B cell (primary cell): ENCODE results near the gene DBP. TPM values are rescaled to one million over a fixed set of nuclear protein-coding genes. Genes with fewer than 3 reads are reported as not detected.
A peak's percentile ranks its signal among the peaks of the same experiment; 100 is the strongest.

Source experiments
- ATAC-seq: fragments of 200-7000 bp; cut with Tn5 transposase; one replicate; pipeline ENCODE4 v1.10.0; 2021; ENCODE audit warnings: low read depth, mild to moderate bottlenecking, moderate number of reproducible peaks, moderate library complexity
- CTCF ChIA-PET: fragments of 350-600 bp; sonication (Branson Sonifier 250); formaldehyde crosslinking; loops from one replicate; lab custom pipeline; 2021; ENCODE audit warnings: antibody characterized with exemption, inconsistent platforms; lab: Charles Lee
- POLR2A ChIA-PET: fragments of 350-600 bp; sonication (Branson Sonifier 250); formaldehyde crosslinking; loops from one replicate; lab custom pipeline; 2021; ENCODE audit warnings: antibody characterized with exemption; lab: Charles Lee
- DNase-seq: peaks from one replicate; pipeline ENCODE4 v3.0.0; 2013
- H2AFZ ChIP-seq: 2 replicates; pipeline ENCODE4 v1.6.1; 2012; ENCODE audit warnings: mild to moderate bottlenecking, low read depth, low read length; ENCODE audit not compliant: insufficient read depth, poor library complexity, severe bottlenecking
- H3K27ac ChIP-seq, 2 donors: 1 replicate in 1 of 2; 2 replicates in 1 of 2; pipeline ENCODE4 v1.5.1; 2012 to 2013; ENCODE audit warnings: low read length in 2 of 2, mild to moderate bottlenecking in 2 of 2, moderate library complexity in 1 of 2
- H3K27me3 ChIP-seq, 4 experiments: fragments of 200-600 bp in 1 of 4; sonication (generic) in 1 of 4; replicated peaks in 1 of 4; 1 replicate in 2 of 4; 2 replicates in 2 of 4; pipeline versions ENCODE4 v1.6.1 to v1.7.0; 2013 to 2016; ENCODE audit warnings: low read length in 3 of 4, mild to moderate bottlenecking in 2 of 4, mixed read lengths in 1 of 4, moderate library complexity in 1 of 4; ENCODE audit not compliant: insufficient read depth in 4 of 4, control insufficient read depth in 3 of 4; ENCODE audit errors: control extremely low read depth in 1 of 4
- H3K36me3 ChIP-seq, 2 experiments: replicated peaks in 1 of 2; 1 replicate in 1 of 2; 2 replicates in 1 of 2; pipeline versions ENCODE4 v1.6.1 to v1.7.1; 2013; ENCODE audit warnings: low read length in 1 of 2; ENCODE audit not compliant: insufficient read depth in 2 of 2, control insufficient read depth in 1 of 2; ENCODE audit errors: control extremely low read depth in 1 of 2, extremely low read depth in 1 of 2
- H3K4me1 ChIP-seq, 2 donors: fragments of 200-600 bp in 1 of 2; sonication (generic) in 1 of 2; 1 replicate in 1 of 2; 2 replicates in 1 of 2; pipeline versions ENCODE4 v1.5.1 to v1.6.1; 2013 to 2017; ENCODE audit warnings: low read length in 2 of 2; ENCODE audit not compliant: control insufficient read depth in 2 of 2, insufficient read depth in 2 of 2
- H3K4me2 ChIP-seq: replicated peaks from 2 replicates; pipeline ENCODE3; 2012; ENCODE audit warnings: mild to moderate bottlenecking, low read depth, low read length; ENCODE audit not compliant: poor library complexity, severe bottlenecking
- H3K4me3 ChIP-seq, 5 experiments: fragments of 200-600 bp in 1 of 5; sonication (generic) in 1 of 5; 1 replicate in 3 of 5; 2 replicates in 2 of 5; pipeline versions ENCODE4 v1.5.1 to v1.7.0; 2011 to 2016; ENCODE audit warnings: low read length in 4 of 5, mild to moderate bottlenecking in 4 of 5, low read depth in 2 of 5, control low read depth in 1 of 5, moderate library complexity in 1 of 5; ENCODE audit not compliant: insufficient read depth in 1 of 5; ENCODE audit errors: control extremely low read depth in 1 of 5, extremely low read depth in 1 of 5
- H3K79me2 ChIP-seq: fragments of 200-600 bp; sonication (generic); one replicate; pipeline ENCODE4 v1.6.0; 2016; ENCODE audit warnings: low read length; ENCODE audit not compliant: control insufficient read depth, insufficient read depth
- H3K9ac ChIP-seq: fragments of 200-600 bp; sonication (generic); 2 replicates; pipeline ENCODE4 v1.6.1; 2017; ENCODE audit warnings: mild to moderate bottlenecking, low read length, moderate library complexity
- H3K9me3 ChIP-seq, 3 donors: one replicate each; pipeline versions ENCODE4 v1.6.1 to v1.7.1; 2013; ENCODE audit warnings: low read length in 2 of 3; ENCODE audit not compliant: control insufficient read depth in 2 of 3, insufficient read depth in 1 of 3; ENCODE audit errors: control extremely low read depth in 1 of 3
- H4K20me1 ChIP-seq: 2 replicates; pipeline ENCODE4 v1.6.0; 2012; ENCODE audit warnings: mild to moderate bottlenecking, low read length; ENCODE audit not compliant: insufficient read depth, control insufficient read depth, poor library complexity, severe bottlenecking
- H3K27ac Mint-ChIP-seq: one replicate; pipeline ENCODE4 v1.8.0; 2021; ENCODE audit warnings: mixed read lengths
- H3K27me3 Mint-ChIP-seq: one replicate; pipeline ENCODE4 v1.8.0; 2021; ENCODE audit warnings: mixed read lengths
- H3K4me1 Mint-ChIP-seq: one replicate; pipeline ENCODE4 v1.8.0; 2021; ENCODE audit warnings: mixed read lengths
- H3K4me3 Mint-ChIP-seq: one replicate; pipeline ENCODE4 v1.8.0; 2021; ENCODE audit warnings: mixed read lengths
- H3K9me3 Mint-ChIP-seq: one replicate; pipeline ENCODE4 v1.8.0; 2022; ENCODE audit warnings: mixed read lengths; ENCODE audit not compliant: insufficient read depth
- CTCF ChIP-seq: fragments of 200-600 bp; IDR thresholded peaks from one replicate; pipeline ENCODE4 v1.8.0; 2022; ENCODE audit warnings: antibody characterized with exemption, mild to moderate bottlenecking
- EZH2 ChIP-seq: IDR thresholded peaks from 2 replicates; pipeline ENCODE4 v1.6.1; 2012; ENCODE audit warnings: borderline replicate concordance, low read depth, mild to moderate bottlenecking, moderate library complexity, low read length; ENCODE audit not compliant: insufficient read depth, poor library complexity, severe bottlenecking
- WGBS: methylation state at CpG from one replicate; pipeline ENCODE4 v1.1.5; 2013; ENCODE audit warnings: missing lambda C conversion rate; ENCODE audit not compliant: insufficient coverage; 5-methylcytosine and 5-hydroxymethylcytosine counted together
- intact Hi-C: fragments of 100-400 bp; cut with micrococcal nuclease; formaldehyde crosslinking; loops from one replicate; pipeline ENCODE4 v1.10.0; 2022
- polyA plus RNA-seq: library from polyadenylated mRNA; depleted of rRNA; stranded (reverse); fragments of >200 nt; gene quantifications from 2 replicates; pipeline ENCODE4 v1.2.3, GENCODE V29; 2012
- total RNA-seq, 2 donors: library from RNA; stranded (reverse); fragments of 120-200 nt in 1 of 2; gene quantifications; 1 replicate in 1 of 2; 2 replicates in 1 of 2; pipeline versions ENCODE4 v1.2.3 to v1.2.4, GENCODE V29; 2013 to 2022

DBP gene
- total and polyA plus RNA-seq, 2 donors (not counting 1 experiment from before 2014, with no cell fraction given) = 23.5 to 33.0 TPM

GRCh38 chr19:48683349-48683748 is 46.2 kb upstream of the DBP start:
- DNase-seq (peak; percentile 48), ATAC-seq (peak; percentile 49)
- intact Hi-C loops = no loop called here
- TF ChIP-seq EZH2 (no peak), CTCF (no peak)
- H3K4me1 ChIP-seq = no peaks in the 10 kb centered on the region
- H3K4me3 Mint-ChIP-seq = peak overlapping the region; percentile 56
- H3K9ac ChIP-seq = no peak overlapping the region
- H3K4me2 ChIP-seq = peak overlapping the region; percentile 38
- no peaks in the 10 kb centered on the region for H3K9me3 ChIP-seq
- no peaks in the 10 kb centered on the region for H3K27me3 ChIP-seq
- H4K20me1 ChIP-seq = no peaks in the 10 kb centered on the region
- ChIA-PET CTCF (interaction anchor here (0.8 kb wide), 1 partner anchor 22 kb away, joined by 4 read pairs; no protein-coding TSS in a partner anchor), POLR2A (no interaction called here)
- H3K36me3 ChIP-seq = no peaks in the 10 kb centered on the region
- no peaks in the 10 kb centered on the region for H3K27me3 Mint-ChIP-seq
- 54% methylated on average over 10 of the region's 11 CpGs for WGBS
- no peaks in the 10 kb centered on the region for H3K79me2 ChIP-seq
- peak overlapping the region; percentile 1 for H2AFZ ChIP-seq
- no peaks in the 10 kb centered on the region for H3K9me3 Mint-ChIP-seq
- H3K27ac Mint-ChIP-seq = no peak overlapping the region
- no peak overlapping the region for H3K27ac ChIP-seq
- H3K4me3 ChIP-seq = peak overlapping the region in 1 of 5 experiments; percentile 14
- peaks cover 2% of the 10 kb centered on the region for H3K4me1 Mint-ChIP-seq

GRCh38 chr19:48681127-48681470 is 43.9 kb upstream of the DBP start:
- ATAC-seq = no peak
- no peaks in the 10 kb centered on the region for H3K9me3 Mint-ChIP-seq
- Histone ChIP-seq H3K27me3 (no peaks in the 10 kb centered on the region), H3K36me3 (no peaks in the 10 kb centered on the region), H3K9ac (no peak overlapping the region), H4K20me1 (no peaks in the 10 kb centered on the region), H3K4me2 (no peak overlapping the region), H3K9me3 (no peaks in the 10 kb centered on the region), H3K27ac (no peak overlapping the region), H3K79me2 (no peaks in the 10 kb centered on the region), H2AFZ (no peak overlapping the region), H3K4me1 (no peaks in the 10 kb centered on the region), H3K4me3 (no peak overlapping the region)
- no peak overlapping the region for H3K27ac Mint-ChIP-seq
- no peak for DNase-seq
- 52% methylated on average over 7 of the region's 7 CpGs for WGBS
- intact Hi-C loops = no loop called here
- H3K27me3 Mint-ChIP-seq = no peaks in the 10 kb centered on the region
- CTCF ChIA-PET = interaction anchor here (0.7 kb wide), 1 partner anchor 272 kb away, joined by 3 read pairs; no protein-coding TSS in a partner anchor
- TF ChIP-seq CTCF (no peak), EZH2 (no peak)
- H3K4me3 Mint-ChIP-seq = no peak overlapping the region
- H3K4me1 Mint-ChIP-seq = peaks cover 2% of the 10 kb centered on the region
- POLR2A ChIA-PET = no interaction called here
